ENCODE data around the gene LIPN.
"Not testable (repeated sequence)": the region's sequence is repeated elsewhere in the genome, so short reads cannot be mapped to it uniquely, and the experiment has no call there.

The LIPN gene, protein sequence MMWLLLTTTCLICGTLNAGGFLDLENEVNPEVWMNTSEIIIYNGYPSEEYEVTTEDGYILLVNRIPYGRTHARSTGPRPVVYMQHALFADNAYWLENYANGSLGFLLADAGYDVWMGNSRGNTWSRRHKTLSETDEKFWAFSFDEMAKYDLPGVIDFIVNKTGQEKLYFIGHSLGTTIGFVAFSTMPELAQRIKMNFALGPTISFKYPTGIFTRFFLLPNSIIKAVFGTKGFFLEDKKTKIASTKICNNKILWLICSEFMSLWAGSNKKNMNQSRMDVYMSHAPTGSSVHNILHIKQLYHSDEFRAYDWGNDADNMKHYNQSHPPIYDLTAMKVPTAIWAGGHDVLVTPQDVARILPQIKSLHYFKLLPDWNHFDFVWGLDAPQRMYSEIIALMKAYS

DNA sequence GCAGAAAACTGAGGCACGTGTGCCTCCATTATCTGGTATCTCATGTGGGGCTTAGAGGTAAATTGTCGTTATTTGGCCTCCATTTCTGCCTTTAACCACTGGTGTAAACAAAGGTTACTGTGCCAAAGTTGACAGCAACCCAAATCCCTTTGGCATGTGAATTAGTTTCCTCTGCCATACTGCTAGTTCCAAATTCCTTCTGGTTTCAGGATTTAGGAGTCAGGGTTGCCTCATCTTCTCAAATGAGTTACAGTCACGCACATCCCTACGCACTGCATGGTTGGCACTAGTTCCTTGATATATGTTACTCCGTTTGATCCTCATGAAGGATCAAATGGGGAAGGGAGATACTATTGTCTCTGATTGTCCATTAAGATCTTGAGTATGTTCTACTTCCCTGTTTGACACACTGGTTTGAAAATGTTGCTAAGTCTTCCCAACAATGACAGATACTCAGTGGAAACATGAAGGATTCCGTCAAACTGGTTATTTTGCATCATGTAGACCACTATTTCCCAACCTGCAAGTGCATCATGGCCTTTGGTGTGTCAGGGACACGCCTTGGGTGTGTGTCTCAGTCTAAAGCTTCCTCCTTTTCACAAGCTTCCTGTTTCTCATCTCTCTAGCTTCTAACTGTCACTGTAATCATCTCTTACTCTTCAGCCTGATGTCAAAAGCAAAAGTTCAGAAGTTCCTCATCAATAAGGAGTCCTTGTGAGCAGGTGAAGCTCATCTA lies at the start of gene LIPN:
TSS of gene LIPN (plus strand) at position 655 of the 736 bp plus-strand sequence. CDS start 1,386 bp downstream, outside the sequence.
- DNase-seq: no peak

DNA sequence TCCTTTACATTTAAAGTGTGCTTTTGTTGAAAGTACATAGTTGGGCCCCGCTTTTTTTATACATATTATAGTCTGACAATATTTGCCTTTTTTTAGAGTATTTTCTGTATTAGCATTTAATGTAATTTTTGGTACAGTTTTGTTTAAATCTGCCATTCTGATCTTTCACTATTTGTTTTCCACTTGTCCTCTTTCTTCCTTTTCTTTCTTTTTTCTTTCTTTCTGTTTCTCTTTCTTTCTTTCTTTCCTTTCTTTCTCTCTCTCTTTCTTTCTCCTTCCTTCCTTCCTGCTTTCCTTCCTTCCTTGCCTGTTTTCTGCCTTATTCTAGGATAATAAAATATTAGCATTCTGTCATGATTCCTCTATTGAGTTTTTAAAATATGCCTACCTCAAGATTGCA lies 44.3 kb upstream of the LIPN start:
- no peak for DNase-seq

DNA sequence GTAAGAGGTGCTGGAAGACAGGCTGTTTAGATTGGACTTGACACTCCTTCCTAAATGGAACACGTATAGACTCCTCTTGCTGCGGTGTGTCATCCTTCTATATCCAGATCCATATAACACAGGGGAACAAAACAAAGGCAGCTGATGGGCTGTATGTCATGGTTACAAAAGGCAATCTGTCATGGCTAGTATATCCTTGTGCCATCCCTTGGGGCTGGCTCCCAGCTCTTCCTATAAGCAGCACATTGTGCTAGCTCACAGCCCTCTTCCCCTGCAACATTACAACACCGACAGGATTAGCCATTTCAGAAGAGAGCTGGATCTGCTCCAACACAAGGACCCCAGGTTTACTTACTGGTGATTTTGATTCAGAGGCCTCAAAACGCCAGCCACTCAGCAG lies 38.4 kb upstream of the LIPN start:
- no peak for DNase-seq

DNA sequence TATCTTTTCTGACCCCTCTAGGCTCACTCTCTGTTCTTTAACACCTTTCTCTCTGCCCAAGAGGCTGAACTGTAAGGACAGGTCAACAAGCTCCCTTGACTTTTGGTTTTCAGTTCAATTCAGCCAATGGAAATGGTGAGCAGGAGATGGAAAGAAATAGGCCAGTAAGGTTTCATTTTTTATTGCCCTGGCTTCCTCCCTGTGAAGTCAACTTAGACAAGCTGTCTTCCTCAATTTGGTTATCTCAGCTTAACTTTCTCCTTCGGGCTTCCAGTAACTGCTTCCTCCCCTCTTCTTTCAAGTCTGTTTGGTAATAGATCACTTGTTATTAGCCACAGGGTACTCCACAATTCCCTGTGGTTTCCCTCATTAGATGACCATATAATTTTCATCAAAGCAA lies 34.0 kb upstream of the LIPN start:
- DNase-seq: no peak

DNA sequence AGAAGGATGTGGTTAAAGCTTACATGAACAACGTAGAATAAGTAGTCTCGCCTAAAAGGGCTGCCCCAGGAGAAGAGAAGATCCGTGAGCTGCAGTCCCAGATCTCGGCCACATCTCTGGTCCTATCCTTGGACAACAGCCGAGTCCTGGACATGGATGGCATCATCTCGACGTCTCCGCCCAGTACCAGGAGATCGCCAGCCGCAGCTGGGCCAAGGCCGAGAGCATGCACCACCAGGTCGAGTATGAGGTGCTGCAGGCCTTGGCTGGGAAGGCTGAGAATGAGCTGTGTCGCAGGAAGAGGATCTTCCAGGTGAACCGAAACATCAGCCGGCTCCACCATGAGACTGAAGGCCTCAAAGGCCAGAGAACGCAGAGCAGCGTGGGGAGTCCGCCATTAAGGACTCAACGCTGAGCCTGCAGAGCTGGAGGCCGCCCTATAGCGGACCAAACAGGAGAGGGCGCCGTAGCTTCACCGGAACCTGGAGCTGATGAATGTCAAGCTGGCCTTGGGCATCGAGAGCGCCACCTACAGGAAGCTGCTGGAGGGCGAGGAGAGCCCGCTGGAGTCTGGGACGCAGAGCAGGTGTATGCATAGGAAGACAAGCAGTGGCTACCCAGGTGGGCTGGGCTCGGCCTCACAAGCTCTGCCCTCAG lies 31.6 kb upstream of the LIPN start:
- DNase-seq: peak; percentile 51

DNA sequence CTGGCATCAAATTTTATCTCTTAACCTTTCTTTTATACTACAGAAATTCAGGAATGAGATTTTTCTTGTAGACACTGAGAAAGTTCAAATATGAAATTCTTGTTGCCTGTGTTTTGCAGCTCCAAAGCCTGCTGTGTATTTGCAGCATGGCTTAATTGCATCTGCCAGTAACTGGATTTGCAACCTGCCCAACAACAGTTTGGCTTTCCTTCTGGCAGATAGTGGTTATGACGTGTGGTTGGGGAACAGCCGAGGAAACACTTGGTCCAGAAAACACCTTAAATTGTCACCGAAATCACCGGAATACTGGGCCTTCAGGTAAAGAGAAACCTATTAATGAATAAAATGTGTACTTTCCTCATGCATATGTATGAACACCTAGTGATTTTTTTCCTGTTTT lies 29.0 kb upstream of the LIPN start:
- DNase-seq: no peak

DNA sequence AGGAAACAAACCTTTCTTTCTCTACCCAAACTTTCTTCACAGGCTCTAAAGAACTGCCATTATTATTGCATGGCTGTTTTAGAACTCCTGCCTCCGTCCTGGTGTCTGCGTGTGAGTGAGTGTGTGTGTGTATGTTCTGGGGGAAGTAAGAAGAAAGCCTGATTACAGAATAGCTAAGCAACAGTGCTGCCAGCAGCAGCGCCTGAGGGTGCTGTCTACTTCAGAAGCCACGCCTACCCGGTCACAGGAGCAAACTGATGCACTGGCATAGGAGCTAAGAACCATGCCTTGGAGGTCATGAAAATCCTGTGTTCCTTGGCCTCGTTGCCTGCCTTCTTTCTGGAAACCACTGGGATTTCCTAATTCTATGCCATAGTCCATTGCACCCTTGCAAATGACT lies 28.5 kb upstream of the LIPN start:
- no peak for DNase-seq

DNA sequence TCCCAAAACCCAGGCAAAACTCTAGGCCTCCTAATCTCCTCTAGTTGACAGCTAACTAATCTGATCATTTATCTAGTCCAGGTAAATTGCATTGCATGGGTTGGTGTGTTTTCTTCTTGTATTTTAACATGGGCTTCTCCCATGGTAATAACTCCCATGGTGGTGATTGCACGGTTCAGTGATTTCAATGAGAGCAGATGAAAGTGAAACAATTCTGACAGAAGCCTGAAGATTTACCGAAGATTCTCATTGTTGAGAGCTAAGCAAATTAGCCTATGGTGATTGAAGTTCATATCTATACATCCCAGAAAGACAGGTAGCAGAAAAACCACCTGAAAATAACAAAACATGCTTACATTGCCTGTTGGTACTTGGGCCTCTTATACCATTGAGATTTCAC lies 26.6 kb upstream of the LIPN start:
- DNase-seq: no peak

DNA sequence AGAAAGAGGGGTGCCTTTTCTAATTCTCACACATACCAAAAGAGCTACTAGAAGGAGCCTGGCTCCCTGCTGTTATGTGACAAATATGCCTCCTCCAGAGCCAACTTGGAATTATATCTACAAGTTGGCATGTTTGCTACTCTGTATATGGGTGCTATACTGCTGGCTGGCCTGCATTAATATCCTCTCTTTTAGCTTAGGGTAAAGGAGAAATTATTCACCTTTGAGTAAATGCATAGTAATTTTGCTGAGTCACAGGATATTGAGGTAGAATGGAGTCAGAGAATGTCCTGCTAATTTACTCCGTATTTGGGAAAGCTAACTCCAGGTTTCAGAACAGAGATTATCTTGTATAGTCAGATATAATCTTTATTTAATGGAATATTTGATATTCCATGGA lies 24.2 kb upstream of the LIPN start:
- no peak for DNase-seq

DNA sequence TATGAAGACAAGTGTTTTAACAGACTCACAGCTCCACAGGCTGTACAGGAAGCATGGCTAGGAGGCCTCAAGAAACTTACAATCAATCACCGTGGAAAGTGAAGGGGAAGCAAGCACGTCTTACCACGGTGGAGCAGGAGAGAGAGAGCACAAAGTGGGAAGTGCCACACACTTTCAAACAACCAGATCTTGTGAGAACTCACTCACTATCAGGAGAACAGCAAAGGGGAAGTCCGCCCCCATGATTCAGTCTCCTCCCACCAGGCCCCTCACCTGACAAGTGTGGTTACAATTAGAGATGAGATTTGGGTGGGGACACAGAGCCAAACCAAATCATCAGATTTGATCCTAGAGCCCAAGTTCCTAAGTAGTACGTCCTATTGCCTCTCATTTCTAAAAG lies 17.9 kb upstream of the LIPN start:
- DNase-seq: not testable (repeated sequence)

DNA sequence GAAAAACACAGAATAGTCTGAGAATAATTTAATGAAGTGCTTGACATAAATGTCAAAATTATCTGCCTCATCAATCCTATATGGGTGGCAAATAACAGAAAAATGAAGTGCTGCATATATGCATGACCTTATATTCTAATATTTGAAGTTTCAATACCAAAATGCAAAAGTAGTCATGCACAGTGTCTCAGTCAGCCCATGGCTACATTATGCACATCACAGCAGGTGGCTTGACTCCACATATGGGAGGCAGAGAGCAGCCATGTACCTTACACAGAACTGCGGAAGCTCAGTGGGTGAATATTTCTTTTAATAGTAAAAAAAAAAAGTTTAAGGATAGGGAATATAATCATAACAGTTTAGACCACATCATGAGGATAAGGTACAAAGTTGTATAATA lies 17.4 kb upstream of the LIPN start:
- no peak for DNase-seq

DNA sequence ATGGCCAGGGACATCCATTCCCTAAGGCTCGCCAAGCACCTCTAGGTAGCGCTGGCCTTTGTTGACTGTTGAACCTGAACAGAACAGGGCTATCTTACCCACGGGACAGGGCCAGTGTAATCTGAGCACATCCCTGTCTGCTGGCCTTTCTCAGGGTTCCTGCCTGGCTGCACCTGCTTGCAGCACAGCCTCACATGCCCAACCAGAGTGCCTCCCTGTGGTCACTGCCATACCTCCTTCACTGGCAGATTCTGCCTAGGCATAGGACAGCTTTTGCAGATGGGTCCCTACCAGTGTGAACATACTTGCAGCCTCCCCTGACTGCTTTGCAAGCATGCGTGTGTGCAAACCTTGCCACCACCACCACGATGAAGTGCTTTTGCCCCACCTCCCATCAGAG lies 15.8 kb upstream of the LIPN start:
- DNase-seq: no peak

DNA sequence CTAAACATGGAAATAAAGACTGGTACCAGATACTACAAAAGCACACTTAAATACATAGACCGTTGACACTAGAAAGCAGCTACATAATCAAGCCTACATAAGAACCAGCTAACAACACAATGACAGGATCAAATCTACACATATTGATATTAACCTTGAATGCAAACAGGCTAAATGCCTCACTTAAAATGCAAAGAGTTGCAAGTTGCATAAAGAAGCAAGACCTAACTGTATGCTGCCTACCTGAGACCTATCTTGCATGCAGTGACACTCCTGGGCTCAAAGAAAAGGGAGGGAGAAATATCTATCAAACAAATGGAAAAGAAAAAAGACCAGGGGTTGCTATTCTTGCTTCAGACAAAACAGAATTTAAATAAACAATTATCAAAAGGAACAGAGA lies 14.2 kb upstream of the LIPN start:
- no peak for DNase-seq

DNA sequence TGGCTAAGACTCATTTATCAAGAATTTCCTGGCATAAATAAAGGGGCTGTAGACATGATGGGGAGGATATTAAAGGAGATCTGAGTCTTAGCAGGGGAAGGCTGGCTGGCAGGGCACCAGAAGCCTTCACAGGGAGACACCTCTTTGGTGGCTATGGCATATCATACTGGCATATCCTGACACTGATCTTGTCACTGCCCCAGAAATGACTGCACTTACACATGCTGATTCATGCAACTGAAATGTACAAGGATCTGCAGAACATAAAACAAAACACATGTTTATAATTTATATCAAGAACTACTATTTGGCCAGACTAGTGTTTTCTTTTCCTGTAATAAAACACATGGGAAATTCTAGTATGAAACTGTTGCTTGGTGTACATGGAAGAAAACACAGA lies 5.5 kb upstream of the LIPN start:
- DNase-seq: no peak

DNA sequence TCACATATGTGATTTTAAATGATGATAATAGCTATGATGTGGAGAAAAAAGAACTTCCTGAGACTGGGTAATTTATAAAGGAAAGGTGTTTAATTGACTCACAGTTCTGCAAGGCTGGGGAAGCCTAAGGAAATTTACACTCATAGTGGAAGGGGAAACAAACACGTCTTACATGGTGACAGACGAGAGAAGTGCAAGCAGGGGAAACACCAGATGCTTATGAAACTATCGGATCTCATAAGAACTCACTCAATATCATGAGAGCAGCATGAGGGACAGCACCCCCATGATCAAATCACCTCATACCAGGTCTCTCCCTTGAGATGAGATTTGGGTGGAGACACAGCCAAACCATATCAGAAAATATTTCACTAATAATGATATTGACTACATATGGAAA lies 4.1 kb upstream of the LIPN start:
- peak; percentile 56 for DNase-seq

DNA sequence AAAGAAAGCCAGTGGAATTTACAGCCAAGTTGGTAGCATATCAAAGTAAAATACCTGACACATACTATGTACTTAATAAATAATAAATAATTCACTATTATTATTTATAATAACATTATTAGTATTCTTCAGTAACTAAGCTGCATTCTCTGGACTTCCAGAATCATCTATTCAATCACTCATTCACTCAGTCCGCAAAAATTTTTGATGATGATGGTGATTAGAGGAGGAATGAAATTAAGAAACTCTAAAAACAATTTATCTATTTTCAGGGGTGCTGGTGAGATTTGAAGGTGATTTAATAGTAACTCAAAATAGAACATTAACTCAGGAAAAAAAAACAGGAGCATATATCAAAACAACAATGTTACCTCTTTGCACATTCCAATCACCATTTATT lies 3.2 kb upstream of the LIPN start:
- no peak for DNase-seq

DNA sequence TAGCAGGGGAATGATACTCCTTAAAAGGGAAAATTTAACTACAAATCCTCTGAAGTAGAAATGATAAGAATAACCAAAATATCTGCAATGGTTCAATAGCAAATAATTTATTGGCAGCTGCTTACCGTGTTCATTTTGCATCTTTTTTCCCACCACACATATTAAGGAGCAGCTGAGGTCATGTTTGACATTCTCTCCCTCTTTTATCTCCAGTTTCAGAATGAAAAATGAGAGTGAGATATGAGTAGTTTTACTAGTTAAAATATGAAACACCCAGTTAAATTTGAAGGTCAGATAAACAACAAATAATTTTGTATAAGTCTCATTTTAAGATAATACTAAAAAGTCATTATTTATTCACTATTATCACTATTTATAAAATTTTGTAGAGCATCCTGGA lies 3.1 kb downstream of the LIPN start:
- DNase-seq: peak; percentile 12

DNA sequence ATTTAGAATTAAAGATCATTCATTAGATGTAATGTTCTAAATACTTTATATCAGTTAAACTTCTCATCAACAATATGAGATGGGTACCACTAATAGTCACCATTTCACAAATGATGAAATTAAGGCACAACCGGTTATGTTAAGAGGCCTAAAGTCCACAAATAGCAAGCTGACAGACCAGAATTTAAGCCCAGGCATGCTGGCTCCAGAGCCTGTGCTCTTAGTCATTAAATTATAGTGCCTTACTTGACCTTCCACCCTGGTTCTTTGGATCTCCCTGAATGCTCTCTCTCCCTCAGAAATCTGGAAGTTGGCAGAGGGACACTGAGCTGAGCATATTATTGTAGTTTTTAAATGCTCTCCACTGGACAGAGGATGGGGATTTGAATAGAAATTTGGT lies 3.6 kb downstream of the LIPN start:
- no peak for DNase-seq

DNA sequence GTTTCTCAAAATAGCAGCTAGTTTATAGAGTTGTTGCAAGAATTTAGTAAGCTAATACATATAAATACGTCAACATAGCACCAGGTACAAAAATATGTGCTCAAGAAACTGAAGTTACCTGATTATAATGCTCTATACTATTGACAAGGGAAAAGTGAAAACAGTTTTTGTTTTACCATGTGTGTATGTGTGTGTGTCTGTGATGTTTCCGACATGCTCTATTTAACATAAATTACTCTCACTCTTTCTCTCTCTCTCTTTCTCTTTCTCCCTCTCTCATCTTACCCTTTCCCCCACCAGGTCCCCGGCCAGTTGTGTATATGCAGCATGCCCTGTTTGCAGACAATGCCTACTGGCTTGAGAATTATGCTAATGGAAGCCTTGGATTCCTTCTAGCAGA lies 4.3 kb downstream of the LIPN start:
- DNase-seq: no peak

DNA sequence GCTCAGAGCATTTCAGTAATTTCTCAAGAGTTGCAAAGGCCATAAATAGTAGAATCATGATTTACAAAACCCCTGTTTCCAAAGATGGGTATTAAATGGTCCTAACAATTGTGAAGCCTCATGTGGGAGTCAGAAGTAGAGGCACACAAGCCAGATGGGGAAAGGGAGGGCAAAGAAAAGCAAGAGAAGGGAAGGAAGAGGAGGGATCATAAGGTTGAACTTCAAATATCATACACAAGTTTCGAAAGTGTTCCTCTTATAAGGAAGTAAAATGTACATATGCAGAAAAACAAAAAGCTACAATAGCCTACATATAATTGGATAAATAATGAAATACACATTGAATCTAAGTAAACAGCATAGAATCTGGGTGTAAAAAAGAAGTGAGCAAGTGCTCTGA lies 6.0 kb downstream of the LIPN start:
- no peak for DNase-seq

DNA sequence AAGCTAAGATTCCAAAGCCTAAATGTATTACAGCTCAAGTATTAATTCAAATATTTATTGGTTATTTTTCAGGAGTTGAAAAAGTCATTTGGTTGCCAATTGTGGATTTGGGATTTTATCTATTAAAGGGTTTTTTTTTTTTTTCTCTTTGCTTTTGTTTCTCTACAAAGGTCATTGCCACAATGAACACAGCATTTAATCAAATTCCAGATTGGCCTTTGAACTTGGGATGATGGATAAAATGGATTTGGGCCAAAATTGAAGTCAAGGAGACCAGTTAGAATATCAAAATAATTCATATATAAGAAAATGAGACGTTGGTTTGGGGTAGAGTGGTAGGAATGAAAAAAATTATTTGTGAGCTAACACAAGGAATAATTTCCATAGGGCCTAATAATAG lies 9.6 kb downstream of the LIPN start:
- no peak for DNase-seq

DNA sequence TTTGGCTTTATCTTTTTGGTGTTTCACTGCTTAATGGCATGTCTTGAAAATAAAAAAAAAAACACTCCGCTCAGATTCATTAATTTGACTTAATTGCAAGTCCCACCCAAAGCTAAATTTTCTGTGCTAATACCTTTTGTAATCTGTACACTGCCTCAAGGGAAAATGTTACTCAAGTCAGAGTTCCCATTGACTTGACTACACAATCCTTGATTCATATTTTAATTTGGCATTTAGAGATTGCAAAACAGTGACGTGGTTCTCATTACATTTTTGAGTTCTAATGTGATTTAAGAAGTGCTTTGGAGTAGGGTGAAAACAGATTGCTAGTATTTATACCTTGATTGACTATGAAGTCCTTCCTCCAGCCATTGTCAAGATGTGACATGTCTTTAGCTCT lies 21.4 kb downstream of the LIPN start:
- no peak for DNase-seq

DNA sequence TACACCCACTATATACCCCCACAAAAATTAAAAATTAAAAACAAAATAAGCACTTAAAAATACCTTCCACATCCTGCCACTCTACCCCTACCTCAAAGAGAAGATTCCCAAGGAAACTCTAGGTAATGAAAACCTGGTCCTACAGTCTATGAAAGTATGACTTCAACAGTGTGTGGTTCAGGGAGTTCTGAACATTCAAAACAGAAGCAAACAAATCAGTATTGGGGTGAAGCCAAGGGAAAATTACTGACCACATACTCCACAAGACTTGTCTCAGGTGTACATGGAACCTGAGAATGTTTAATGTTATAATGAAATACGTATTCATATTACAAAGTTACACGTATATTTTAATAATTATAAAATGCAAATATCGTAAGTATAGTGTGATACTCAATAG lies 22.4 kb downstream of the LIPN start:
- DNase-seq: no peak

DNA sequence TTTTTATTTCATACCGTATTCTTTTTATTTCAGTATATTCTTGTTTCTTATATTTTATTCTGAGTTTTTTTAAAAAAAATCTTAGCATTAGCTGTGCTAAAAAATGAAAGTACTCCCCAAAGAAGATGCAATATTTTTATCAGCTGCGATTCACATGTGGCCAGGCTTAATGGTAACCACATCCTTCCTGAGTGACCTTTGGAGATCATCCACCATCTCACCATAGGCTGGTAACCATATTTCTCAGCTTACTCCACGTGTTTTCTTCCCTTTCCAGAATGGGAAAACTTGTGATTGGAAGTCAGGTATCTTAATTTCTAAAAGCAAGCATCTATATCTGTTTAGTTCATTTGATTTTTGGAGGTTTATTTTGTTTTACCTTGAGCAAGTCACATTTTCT lies 23.9 kb downstream of the LIPN start:
- DNase-seq: no peak

All from activated CD4-positive, alpha-beta T cell treated with anti-CD3 and anti-CD28 coated beads, Interleukin-2, amount 50 U/mL, for 16 hours (primary cell).